ENCODE results near the gene CLPX.

GRCh38 chr15:65211482-65211982 lies 26.4 kb upstream of the CLPX start:
- TF ChIP-seq, protein P1, sequence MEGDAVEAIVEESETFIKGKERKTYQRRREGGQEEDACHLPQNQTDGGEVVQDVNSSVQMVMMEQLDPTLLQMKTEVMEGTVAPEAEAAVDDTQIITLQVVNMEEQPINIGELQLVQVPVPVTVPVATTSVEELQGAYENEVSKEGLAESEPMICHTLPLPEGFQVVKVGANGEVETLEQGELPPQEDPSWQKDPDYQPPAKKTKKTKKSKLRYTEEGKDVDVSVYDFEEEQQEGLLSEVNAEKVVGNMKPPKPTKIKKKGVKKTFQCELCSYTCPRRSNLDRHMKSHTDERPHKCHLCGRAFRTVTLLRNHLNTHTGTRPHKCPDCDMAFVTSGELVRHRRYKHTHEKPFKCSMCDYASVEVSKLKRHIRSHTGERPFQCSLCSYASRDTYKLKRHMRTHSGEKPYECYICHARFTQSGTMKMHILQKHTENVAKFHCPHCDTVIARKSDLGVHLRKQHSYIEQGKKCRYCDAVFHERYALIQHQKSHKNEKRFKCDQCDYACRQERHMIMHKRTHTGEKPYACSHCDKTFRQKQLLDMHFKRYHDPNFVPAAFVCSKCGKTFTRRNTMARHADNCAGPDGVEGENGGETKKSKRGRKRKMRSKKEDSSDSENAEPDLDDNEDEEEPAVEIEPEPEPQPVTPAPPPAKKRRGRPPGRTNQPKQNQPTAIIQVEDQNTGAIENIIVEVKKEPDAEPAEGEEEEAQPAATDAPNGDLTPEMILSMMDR (IDR thresholded peaks at IDR 0.05), result no peak
- no peak for TF ChIP-seq EP300 (IDR thresholded peaks at IDR 0.05)

All from esophagus muscularis mucosa (tissue), 3 donors.